Liver (tissue), 3 donors: ENCODE results near the gene AFTPH.

Source experiments
- ATF3 ChIP-seq: IDR thresholded peaks from 2 replicates; pipeline ENCODE4 v1.6.1; 2016; ENCODE audit warnings: antibody characterized with exemption
- CTCF ChIP-seq: fragments of 150-350 bp; IDR thresholded peaks from 2 replicates; pipeline ENCODE4 v1.5.1; 2017; ENCODE audit warnings: improper control_type of control experiment, low read depth, low read length; ENCODE audit not compliant: missing input control
- HNF4A ChIP-seq, 2 donors: conservative IDR thresholded peaks; 2 replicates each; pipeline ENCODE4 v1.6.1; 2016; ENCODE audit warnings: antibody characterized with exemption in 2 of 2, mild to moderate bottlenecking in 2 of 2
- SP1 ChIP-seq: IDR thresholded peaks from 2 replicates; pipeline ENCODE4 v1.6.1; 2018; ENCODE audit warnings: antibody characterized with exemption, mild to moderate bottlenecking
- TAF1 ChIP-seq: conservative IDR thresholded peaks from 2 replicates; pipeline ENCODE4 v1.6.1; 2016; ENCODE audit warnings: antibody characterized with exemption, mild to moderate bottlenecking
- donor health status: healthy.
- donor health status: healthy.

- no peak for TF ChIP-seq CTCF
- no peak for TF ChIP-seq TAF1
- no peak for TF ChIP-seq SP1
- no peak for TF ChIP-seq ATF3
- no peak for TF ChIP-seq HNF4A (conservative IDR thresholded peaks at IDR 0.05)
These were observed 9.8 kb downstream of the AFTPH start for GRCh38 chr2:64533882-64534281.
